ENCODE results near the gene DCAF4. TPM values are rescaled to one million over a fixed set of nuclear protein-coding genes. Genes with fewer than 3 reads are reported as not detected.

The DCAF4 gene
- total RNA-seq, 3 donors from 2014 or later (not counting 1 experiment from before 2014, with no cell fraction given) = 4.6 to 18.6 (median 16.5) TPM

DNA sequence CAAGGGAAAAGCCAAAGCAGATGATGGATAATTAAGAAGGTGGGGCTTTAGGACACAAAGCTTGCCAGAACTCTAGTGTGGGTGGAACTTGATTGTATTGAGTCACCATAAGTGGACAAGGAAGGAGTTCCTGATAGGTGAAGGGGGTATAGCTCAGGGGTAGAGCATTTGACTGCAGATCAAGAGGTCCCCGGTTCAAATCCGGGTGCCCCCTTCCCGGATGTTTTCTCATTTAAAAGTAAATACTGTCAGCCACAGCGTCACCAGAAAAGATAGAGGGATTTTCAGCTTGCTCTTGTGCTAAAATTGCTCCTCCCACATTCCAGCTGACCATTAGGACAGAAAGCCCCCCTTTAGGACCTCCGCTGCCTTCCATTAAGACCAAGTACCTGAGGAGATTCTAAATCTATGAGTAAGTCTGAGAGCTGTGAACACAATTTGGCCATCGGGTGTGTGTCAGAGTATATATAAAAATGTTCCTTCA is 36.6 kb downstream of the DCAF4 start:
- no peak overlapping the region for H3K27ac ChIP-seq (ENCODE audit: low read length)
- no peaks in the 10 kb centered on the region for H3K27me3 ChIP-seq (ENCODE audit: control insufficient read depth, insufficient read depth, low read length)
- H3K36me3 Mint-ChIP-seq = peaks cover 9% of the 10 kb centered on the region
- no peak overlapping the region for H3K4me3 Mint-ChIP-seq
- intact Hi-C loops (cut with micrococcal nuclease) = no loop called here
- peaks cover 0 to 5% of the 10 kb centered on the region in 2 donors for H3K4me1 Mint-ChIP-seq
- no peaks in the 10 kb centered on the region for H3K9me3 Mint-ChIP-seq
- H3K9me3 ChIP-seq (ENCODE audit: control insufficient read depth, insufficient read depth, low read length) = no peaks in the 10 kb centered on the region
- TF ChIP-seq, protein P1, sequence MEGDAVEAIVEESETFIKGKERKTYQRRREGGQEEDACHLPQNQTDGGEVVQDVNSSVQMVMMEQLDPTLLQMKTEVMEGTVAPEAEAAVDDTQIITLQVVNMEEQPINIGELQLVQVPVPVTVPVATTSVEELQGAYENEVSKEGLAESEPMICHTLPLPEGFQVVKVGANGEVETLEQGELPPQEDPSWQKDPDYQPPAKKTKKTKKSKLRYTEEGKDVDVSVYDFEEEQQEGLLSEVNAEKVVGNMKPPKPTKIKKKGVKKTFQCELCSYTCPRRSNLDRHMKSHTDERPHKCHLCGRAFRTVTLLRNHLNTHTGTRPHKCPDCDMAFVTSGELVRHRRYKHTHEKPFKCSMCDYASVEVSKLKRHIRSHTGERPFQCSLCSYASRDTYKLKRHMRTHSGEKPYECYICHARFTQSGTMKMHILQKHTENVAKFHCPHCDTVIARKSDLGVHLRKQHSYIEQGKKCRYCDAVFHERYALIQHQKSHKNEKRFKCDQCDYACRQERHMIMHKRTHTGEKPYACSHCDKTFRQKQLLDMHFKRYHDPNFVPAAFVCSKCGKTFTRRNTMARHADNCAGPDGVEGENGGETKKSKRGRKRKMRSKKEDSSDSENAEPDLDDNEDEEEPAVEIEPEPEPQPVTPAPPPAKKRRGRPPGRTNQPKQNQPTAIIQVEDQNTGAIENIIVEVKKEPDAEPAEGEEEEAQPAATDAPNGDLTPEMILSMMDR (IDR thresholded peaks at IDR 0.05) = no peak
- H3K4me3 ChIP-seq (ENCODE audit: low read length) = no peak overlapping the region
- peaks cover 20% of the 10 kb centered on the region for H3K36me3 ChIP-seq (ENCODE audit: control insufficient read depth, insufficient read depth, low read length)
- WGBS (ENCODE audit: insufficient coverage) = 85% methylated on average over 4 of the region's 6 CpGs
- H3K27me3 Mint-ChIP-seq (ENCODE audit: low read depth in 2 of 2) = no peaks in the 10 kb centered on the region
- no peak overlapping the region for H3K27ac Mint-ChIP-seq
- DNase-seq = no peak
- ATAC-seq = no peak
- no peaks in the 10 kb centered on the region for H3K4me1 ChIP-seq (ENCODE audit: control insufficient read depth, insufficient read depth, low read length)

DNA sequence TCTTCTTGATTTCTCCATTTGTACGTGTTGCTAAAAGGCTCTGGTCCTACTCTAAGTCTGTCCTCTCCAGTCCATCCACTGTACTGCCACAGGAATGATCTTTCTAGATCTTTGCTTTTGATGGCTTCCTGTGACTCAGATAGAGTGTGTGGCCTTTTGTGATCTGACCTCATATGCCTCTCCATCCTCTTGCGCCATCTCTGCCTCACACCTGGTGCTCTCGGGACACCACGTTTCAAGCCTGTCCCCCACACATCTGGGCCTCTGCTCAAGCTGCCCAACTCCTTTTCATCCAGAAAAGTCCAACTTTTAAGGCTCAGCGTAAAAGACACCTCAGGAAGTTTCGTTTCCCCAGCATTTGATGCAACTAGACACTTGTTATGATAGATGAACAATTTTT is 39.0 kb downstream of the DCAF4 start:
- H3K36me3 ChIP-seq (ENCODE audit: control insufficient read depth, insufficient read depth, low read length) = peaks cover 18% of the 10 kb centered on the region
- Mint-ChIP-seq H3K4me3 (no peak overlapping the region), H3K27me3 (ENCODE audit: low read depth in 2 of 2) (no peaks in the 10 kb centered on the region), H3K9me3 (no peaks in the 10 kb centered on the region), H3K4me1 (peaks cover 0 to 5% of the 10 kb centered on the region in 2 donors), H3K36me3 (no peaks in the 10 kb centered on the region), H3K27ac (peak overlapping the region in 1 of 2 donors; percentile 15)
- H3K27me3 ChIP-seq (ENCODE audit: control insufficient read depth, insufficient read depth, low read length) = no peaks in the 10 kb centered on the region
- no peaks in the 10 kb centered on the region for H3K9me3 ChIP-seq (ENCODE audit: control insufficient read depth, insufficient read depth, low read length)
- 76% methylated on average over 4 of the region's 6 CpGs for whole genome bisulfite sequencing (ENCODE audit: insufficient coverage)
- no peak overlapping the region for H3K27ac ChIP-seq (ENCODE audit: low read length)
- TF ChIP-seq, protein P1 (IDR thresholded peaks at IDR 0.05) = no peak
- DNase-seq (no peak), ATAC-seq (peak in 1 of 3 donors; percentile 25)
- no peak overlapping the region for H3K4me3 ChIP-seq (ENCODE audit: low read length)
- intact Hi-C loops (cut with micrococcal nuclease) = no loop called here
- H3K4me1 ChIP-seq (ENCODE audit: control insufficient read depth, insufficient read depth, low read length) = no peaks in the 10 kb centered on the region

DNA sequence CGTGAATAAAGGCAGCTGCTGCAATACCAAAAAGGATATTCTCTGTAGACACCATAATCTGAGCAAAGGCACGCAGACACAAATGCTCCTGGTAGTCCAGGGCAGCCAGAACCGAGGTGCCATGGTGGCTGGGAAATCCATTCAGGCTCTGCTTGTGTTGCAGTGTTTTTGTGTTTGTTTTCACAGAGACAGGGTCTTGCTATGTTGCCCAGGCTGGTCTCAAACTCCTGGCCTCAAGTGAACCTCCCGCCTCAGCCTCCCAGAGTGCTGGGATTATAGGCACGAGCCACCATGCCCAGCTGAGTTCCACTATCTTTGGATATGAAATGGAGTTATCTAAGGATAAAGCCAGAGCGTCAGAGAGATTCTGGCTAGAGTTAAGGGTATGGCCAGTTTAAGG is 39.8 kb downstream of the DCAF4 start:
- Histone ChIP-seq H3K27ac (ENCODE audit: low read length) (no peak overlapping the region), H3K27me3 (ENCODE audit: control insufficient read depth, insufficient read depth, low read length) (no peaks in the 10 kb centered on the region), H3K36me3 (ENCODE audit: control insufficient read depth, insufficient read depth, low read length) (peaks cover 19% of the 10 kb centered on the region), H3K4me1 (ENCODE audit: control insufficient read depth, insufficient read depth, low read length) (no peaks in the 10 kb centered on the region), H3K4me3 (ENCODE audit: low read length) (no peak overlapping the region), H3K9me3 (ENCODE audit: control insufficient read depth, insufficient read depth, low read length) (no peaks in the 10 kb centered on the region)
- ATAC-seq (no peak), DNase-seq (no peak)
- TF ChIP-seq, protein P1 (IDR thresholded peaks at IDR 0.05) = no peak
- no peak overlapping the region for H3K4me3 Mint-ChIP-seq
- intact Hi-C loops (cut with micrococcal nuclease) = no loop called here
- peaks cover 0 to 5% of the 10 kb centered on the region in 2 donors for H3K4me1 Mint-ChIP-seq
- H3K9me3 Mint-ChIP-seq = no peaks in the 10 kb centered on the region
- H3K36me3 Mint-ChIP-seq = no peaks in the 10 kb centered on the region
- H3K27me3 Mint-ChIP-seq (ENCODE audit: low read depth in 2 of 2) = no peaks in the 10 kb centered on the region
- no peak overlapping the region for H3K27ac Mint-ChIP-seq
- WGBS (ENCODE audit: insufficient coverage) = 96% methylated on average over 6 of the region's 6 CpGs

GRCh38 chr14:72968316-72968715 is 42.1 kb downstream of the DCAF4 start:
- Mint-ChIP-seq H3K27me3 (ENCODE audit: low read depth in 2 of 2) (no peaks in the 10 kb centered on the region), H3K4me1 (peaks cover 0 to 5% of the 10 kb centered on the region in 2 donors), H3K4me3 (no peak overlapping the region), H3K27ac (no peak overlapping the region), H3K36me3 (no peaks in the 10 kb centered on the region), H3K9me3 (no peaks in the 10 kb centered on the region)
- Histone ChIP-seq H3K36me3 (ENCODE audit: control insufficient read depth, insufficient read depth, low read length) (peaks cover 26% of the 10 kb centered on the region), H3K4me3 (ENCODE audit: low read length) (no peak overlapping the region), H3K4me1 (ENCODE audit: control insufficient read depth, insufficient read depth, low read length) (no peaks in the 10 kb centered on the region), H3K27ac (ENCODE audit: low read length) (no peak overlapping the region), H3K9me3 (ENCODE audit: control insufficient read depth, insufficient read depth, low read length) (no peaks in the 10 kb centered on the region), H3K27me3 (ENCODE audit: control insufficient read depth, insufficient read depth, low read length) (no peaks in the 10 kb centered on the region)
- WGBS (ENCODE audit: insufficient coverage) = 97% methylated on average over 5 of the region's 5 CpGs
- DNase-seq (no peak), ATAC-seq (no peak)
- intact Hi-C loops (cut with micrococcal nuclease) = no loop called here
- TF ChIP-seq, protein P1 (IDR thresholded peaks at IDR 0.05) = no peak
